ENCODE data around the gene CRYBG2.

The CRYBG2 gene

DNA sequence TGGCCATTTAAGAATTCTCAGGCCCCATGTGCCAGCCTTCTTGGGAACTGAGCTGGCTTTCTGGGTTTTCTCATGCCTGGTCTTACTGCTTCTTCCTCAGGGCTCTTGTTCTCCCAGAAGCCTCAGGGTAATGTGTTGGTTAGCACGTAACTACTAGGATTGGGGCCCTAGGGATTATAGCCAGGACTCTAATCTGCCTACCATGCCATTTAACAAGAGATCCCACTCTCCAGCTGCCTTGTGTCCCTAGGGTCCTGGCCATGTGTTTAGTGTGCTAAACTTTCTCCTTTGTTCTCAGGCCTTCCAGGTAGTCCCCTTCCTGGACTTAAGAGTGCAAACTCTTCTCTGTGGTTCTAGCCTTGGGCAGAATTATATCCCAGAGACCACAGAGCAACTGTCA is 76.2 kb downstream of the CRYBG2 start:
- DNase-seq, result no peak

DNA sequence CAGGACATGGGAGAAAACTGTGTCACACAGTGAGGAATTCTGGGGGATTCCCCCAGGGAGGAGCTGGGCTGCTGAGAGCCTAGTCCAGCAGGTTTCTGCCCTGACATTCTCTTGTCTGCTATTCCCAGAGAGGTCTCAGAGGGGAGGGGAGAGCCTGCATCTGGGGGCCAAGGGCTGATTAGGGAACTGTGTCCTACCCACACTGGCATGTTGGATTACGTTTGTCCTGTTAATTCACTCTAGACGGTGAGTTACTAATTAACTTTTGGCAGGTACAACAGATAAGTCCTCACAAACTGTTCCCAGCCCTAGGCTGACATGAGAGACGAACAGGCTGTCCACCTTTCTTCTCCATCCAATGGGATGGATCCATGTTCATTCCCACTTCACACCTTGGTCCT is 76.7 kb downstream of the CRYBG2 start:
- no peak for DNase-seq

DNA sequence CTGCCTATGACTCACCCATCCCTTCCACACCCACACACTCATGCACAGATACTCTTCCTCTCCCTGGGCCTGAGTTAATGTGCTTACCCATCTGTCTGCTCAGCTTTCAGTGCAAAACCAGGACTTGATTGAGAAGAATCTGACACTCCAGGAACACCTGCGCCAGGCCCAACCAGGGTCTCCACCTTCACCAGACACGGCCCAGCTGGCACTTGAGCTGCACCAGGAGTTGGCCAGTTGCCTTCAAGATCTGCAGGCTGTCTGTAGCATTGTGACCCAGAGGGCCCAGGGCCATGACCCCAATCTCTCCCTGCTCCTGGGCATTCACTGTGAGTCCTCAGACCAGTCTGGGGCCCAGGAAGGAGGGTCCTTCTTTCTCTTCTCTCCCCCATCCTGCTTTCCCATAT is 77.5 kb downstream of the CRYBG2 start:
- no peak for DNase-seq

- peak; percentile 81 to 83 for DNase-seq
Observed at GRCh38 chr1:26275580-26276431, 78.1 kb downstream of the CRYBG2 start.

DNA sequence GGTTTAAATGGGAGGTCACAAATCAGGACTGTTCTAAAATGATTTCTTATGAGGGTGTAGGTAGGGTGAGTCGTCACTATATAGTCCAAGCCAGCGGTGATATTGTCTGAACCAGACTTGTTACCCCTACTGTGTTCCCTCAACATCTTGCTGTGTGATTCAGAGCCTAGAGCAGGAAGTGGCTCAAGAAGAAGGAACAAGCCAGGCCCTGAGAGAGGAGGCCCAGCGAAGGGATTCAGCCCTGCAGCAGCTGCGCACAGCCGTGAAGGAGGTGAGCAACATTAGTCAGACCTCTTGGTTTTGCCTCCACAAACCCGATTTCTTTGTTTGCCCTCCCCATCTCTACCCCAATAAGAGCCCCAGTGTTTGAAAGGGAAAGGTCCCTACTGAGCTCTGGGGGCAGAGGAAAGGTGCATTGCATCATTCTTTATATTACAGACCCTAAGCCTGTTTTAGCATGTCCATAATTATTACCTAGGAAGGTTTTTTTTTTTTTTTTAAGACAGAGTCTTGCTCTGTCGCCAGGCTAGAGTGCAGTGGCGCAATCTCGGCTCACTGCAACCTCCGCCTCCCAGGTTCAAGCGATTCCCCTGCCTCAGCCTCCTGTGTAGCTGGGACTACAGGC is 79.0 kb downstream of the CRYBG2 start:
- peak in 1 of 2 donors; percentile 62 for DNase-seq
